SU-DHL-6 (cell line): ENCODE measurements around the gene FAM187B.

ENCODE experiments used
- EZH2phosphoT487 ChIP-seq: fragments of 200-600 bp; sonication (generic), shearing (Covaris generic); conservative IDR thresholded peaks from 2 replicates; pipeline ENCODE4 v1.6.1; 2018; ENCODE audit warnings: mild to moderate bottlenecking, antibody characterized with exemption, low read length, moderate library complexity, mixed read lengths
- TF ChIP-seq, protein P1 (sequence below): fragments of 200-600 bp; sonication (generic); IDR thresholded peaks from one replicate; pipeline ENCODE4 v1.5.1; 2017; ENCODE audit warnings: antibody characterized with exemption, mild to moderate bottlenecking, low read length, moderate library complexity; ENCODE audit not compliant: insufficient read depth, poor library complexity, severe bottlenecking

DNA sequence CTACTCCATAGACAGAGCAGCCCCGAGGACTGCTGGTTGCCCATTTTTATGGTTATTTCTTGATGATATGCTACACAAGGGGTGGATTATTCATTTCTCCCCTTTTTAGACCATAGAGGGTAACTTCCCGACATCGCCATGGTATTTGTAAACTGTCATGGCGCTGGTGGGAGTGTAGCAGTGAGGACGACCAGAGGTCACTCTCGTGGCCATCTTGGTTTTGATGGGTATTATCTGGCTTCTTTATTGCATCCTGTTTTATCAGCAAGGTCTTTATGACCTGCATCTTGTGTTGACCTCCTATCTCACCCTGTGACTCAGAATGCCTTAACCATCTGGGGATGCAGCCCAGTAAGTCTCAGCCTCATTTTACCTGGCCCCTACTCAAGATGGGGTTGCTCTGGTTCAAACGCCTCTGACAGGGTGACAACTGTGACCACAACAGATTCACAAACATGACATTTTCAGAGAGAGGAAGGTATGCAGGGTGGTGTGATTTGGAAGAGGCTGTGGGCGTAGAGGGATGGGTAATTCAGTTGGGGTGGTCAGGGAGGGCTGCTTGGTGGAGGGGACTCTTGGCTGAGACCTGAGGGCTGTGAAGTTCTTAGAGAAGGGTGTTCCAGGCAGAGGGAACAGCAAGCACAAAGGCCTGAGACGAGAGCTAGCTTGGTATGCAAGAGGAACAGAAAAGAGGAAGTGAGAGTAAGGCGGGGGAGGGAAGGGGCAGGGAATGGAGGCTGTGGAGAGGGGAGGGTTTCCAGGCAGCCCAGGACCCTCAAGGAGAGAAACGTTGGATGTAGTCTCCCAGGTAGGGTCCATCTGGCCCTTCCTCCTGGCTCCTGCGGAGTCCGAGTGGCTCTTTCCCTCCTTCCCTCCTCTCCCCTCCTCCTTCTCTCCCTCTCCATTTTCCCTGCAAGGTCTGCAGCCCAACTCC, 23.5 kb downstream of the FAM187B start:
- TF ChIP-seq, protein P1, sequence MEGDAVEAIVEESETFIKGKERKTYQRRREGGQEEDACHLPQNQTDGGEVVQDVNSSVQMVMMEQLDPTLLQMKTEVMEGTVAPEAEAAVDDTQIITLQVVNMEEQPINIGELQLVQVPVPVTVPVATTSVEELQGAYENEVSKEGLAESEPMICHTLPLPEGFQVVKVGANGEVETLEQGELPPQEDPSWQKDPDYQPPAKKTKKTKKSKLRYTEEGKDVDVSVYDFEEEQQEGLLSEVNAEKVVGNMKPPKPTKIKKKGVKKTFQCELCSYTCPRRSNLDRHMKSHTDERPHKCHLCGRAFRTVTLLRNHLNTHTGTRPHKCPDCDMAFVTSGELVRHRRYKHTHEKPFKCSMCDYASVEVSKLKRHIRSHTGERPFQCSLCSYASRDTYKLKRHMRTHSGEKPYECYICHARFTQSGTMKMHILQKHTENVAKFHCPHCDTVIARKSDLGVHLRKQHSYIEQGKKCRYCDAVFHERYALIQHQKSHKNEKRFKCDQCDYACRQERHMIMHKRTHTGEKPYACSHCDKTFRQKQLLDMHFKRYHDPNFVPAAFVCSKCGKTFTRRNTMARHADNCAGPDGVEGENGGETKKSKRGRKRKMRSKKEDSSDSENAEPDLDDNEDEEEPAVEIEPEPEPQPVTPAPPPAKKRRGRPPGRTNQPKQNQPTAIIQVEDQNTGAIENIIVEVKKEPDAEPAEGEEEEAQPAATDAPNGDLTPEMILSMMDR, result no peak
- no peak for TF ChIP-seq EZH2phosphoT487
